ENCODE results near the gene CDK9. TPM values are rescaled to one million over a fixed set of nuclear protein-coding genes. Genes with fewer than 3 reads are reported as not detected.

The CDK9 gene
- polyA plus RNA-seq, 3 donors, result 24.9 to 139 (median 26.4) TPM

DNA sequence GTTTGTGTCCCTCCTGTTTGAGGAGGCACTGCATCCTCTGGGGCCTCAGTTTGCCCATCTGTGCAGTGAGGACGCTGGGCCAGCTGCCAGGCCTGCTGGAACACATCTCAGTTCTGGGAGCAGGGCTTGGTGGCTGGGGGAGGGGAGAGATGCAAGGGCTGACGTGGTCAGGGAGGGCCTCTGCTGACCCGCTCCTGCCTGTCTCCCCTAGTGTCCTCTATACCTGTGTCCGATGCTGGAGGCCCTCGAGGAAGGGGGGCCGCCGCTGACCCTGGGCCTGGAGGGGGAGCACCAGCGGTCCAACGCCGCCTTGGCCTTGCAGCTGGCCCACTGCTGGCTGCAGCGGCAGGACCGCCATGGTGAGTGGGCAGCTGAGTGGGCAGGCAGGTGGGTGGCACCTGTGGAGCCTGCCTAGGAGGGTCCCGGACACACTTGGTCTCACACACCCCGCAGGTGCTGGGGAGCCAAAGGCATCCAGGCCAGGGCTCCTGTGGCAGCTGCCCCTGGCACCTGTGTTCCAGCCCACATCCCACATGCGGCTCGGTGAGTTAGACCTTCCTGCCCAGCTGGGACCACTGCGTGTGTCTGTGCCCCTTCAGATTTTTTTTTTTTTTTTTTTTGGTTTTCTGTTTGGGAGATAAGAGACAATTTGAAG is 22.6 kb downstream of the CDK9 start:
- WGBS (ENCODE audit: insufficient coverage), result 97% methylated on average over 14 of the region's 17 CpGs
- Histone ChIP-seq H3K36me3 (replicated peaks in 1 of 2; ENCODE audit: control insufficient read depth in 1 of 2, insufficient read depth in 2 of 2, low read length in 2 of 2) (peaks cover 37 to 47% of the 10 kb centered on the region in 2 donors), H3K9me3 (replicated peaks in 1 of 2; ENCODE audit: control insufficient read depth in 1 of 2, insufficient read depth in 1 of 2, low read length in 2 of 2) (no peaks in the 10 kb centered on the region), H3K4me1 (ENCODE audit: control insufficient read depth in 1 of 2, insufficient read depth in 2 of 2, low read length in 2 of 2) (peaks cover 9 to 10% of the 10 kb centered on the region in 2 donors), H3K27me3 (ENCODE audit: control insufficient read depth in 2 of 2, insufficient read depth in 2 of 2, low read length in 2 of 2) (no peaks in the 10 kb centered on the region), H3K79me2 (ENCODE audit: insufficient read depth, low read length) (peaks cover 17% of the 10 kb centered on the region), H3K4me2 (replicated peaks; ENCODE audit: extremely low read depth, low read length, poor library complexity, severe bottlenecking) (no peak overlapping the region), H4K20me1 (ENCODE audit: insufficient read depth, low read length) (peaks cover 10% of the 10 kb centered on the region), H3K9ac (ENCODE audit: insufficient read depth, low read length, poor library complexity, severe bottlenecking) (no peak overlapping the region), H2AFZ (ENCODE audit: insufficient read depth, low read depth, low read length, poor library complexity, severe bottlenecking) (no peak overlapping the region), H3K4me3 (replicated peaks in 1 of 3; ENCODE audit: low read depth in 2 of 3, low read length in 3 of 3) (no peak overlapping the region), H3K27ac (ENCODE audit: low read depth in 1 of 2, low read length in 2 of 2) (no peak overlapping the region)
- Mint-ChIP-seq H3K27me3 (ENCODE audit: low read depth in 3 of 3) (peaks cover 0 to 3% (median 0%) of the 10 kb centered on the region in 3 donors), H3K4me1 (peaks cover 16% of the 10 kb centered on the region), H3K4me3 (no peak overlapping the region), H3K9me3 (no peaks in the 10 kb centered on the region), H3K27ac (no peak overlapping the region), H3K36me3 (peaks cover 40 to 57% of the 10 kb centered on the region in 2 donors)
- intact Hi-C loops (cut with micrococcal nuclease), result no loop called here
- no peak for DNase-seq
- TF ChIP-seq, protein P1, sequence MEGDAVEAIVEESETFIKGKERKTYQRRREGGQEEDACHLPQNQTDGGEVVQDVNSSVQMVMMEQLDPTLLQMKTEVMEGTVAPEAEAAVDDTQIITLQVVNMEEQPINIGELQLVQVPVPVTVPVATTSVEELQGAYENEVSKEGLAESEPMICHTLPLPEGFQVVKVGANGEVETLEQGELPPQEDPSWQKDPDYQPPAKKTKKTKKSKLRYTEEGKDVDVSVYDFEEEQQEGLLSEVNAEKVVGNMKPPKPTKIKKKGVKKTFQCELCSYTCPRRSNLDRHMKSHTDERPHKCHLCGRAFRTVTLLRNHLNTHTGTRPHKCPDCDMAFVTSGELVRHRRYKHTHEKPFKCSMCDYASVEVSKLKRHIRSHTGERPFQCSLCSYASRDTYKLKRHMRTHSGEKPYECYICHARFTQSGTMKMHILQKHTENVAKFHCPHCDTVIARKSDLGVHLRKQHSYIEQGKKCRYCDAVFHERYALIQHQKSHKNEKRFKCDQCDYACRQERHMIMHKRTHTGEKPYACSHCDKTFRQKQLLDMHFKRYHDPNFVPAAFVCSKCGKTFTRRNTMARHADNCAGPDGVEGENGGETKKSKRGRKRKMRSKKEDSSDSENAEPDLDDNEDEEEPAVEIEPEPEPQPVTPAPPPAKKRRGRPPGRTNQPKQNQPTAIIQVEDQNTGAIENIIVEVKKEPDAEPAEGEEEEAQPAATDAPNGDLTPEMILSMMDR (IDR thresholded peaks at IDR 0.05), result no peak

DNA sequence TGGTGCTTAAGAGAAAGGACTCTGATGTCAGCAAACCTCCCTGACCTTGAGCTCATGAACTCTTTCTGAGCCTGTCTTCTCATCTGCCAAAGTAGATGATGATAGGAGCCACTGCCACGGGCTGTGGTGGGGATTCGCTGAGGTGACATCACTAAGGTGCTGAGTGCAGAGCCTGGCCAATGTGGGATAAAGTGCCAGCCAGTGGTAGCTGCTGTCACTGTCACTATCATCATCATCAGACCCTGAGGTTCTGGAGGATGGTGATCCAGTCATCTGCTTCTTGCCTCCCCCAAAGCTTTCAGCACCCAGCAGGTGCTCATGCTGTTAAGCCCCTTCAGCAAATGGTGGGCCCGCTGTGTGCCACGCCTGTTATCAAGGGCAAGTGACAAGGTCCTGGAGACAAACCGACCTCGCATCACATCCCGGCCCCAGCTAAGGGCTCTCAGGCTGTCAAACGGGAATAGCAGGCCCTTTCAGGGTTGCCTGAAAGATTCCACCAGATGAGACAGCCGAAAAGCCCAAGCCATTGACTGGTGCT is 23.2 kb downstream of the CDK9 start:
- intact Hi-C loops (cut with micrococcal nuclease), result no loop called here
- H3K27ac Mint-ChIP-seq, result peak overlapping the region in 1 of 7 donors; percentile 58
- H3K4me3 ChIP-seq (replicated peaks in 1 of 3; ENCODE audit: low read depth in 2 of 3, low read length in 3 of 3), result no peak overlapping the region
- peaks cover 6% of the 10 kb centered on the region for H4K20me1 ChIP-seq (ENCODE audit: insufficient read depth, low read length)
- no peaks in the 10 kb centered on the region for H3K27me3 ChIP-seq (ENCODE audit: control insufficient read depth in 2 of 2, insufficient read depth in 2 of 2, low read length in 2 of 2)
- TF ChIP-seq, protein P1 (IDR thresholded peaks at IDR 0.05), result no peak
- H3K36me3 ChIP-seq (replicated peaks in 1 of 2; ENCODE audit: control insufficient read depth in 1 of 2, insufficient read depth in 2 of 2, low read length in 2 of 2), result peaks cover 43 to 53% of the 10 kb centered on the region in 2 donors
- peaks cover 11% of the 10 kb centered on the region for H3K79me2 ChIP-seq (ENCODE audit: insufficient read depth, low read length)
- H3K4me3 Mint-ChIP-seq, result no peak overlapping the region
- H3K4me2 ChIP-seq (replicated peaks; ENCODE audit: extremely low read depth, low read length, poor library complexity, severe bottlenecking), result no peak overlapping the region
- peaks cover 3 to 4% of the 10 kb centered on the region in 2 donors for H3K4me1 ChIP-seq (ENCODE audit: control insufficient read depth in 1 of 2, insufficient read depth in 2 of 2, low read length in 2 of 2)
- peaks cover 0 to 3% (median 0%) of the 10 kb centered on the region in 3 donors for H3K27me3 Mint-ChIP-seq (ENCODE audit: low read depth in 3 of 3)
- no peak overlapping the region for H2AFZ ChIP-seq (ENCODE audit: insufficient read depth, low read depth, low read length, poor library complexity, severe bottlenecking)
- 96% methylated on average over 7 of the region's 9 CpGs for WGBS (ENCODE audit: insufficient coverage)
- no peak overlapping the region for H3K9ac ChIP-seq (ENCODE audit: insufficient read depth, low read length, poor library complexity, severe bottlenecking)
- H3K4me1 Mint-ChIP-seq, result peaks cover 10% of the 10 kb centered on the region
- peaks cover 45 to 63% of the 10 kb centered on the region in 2 donors for H3K36me3 Mint-ChIP-seq
- no peak overlapping the region for H3K27ac ChIP-seq (ENCODE audit: low read depth in 1 of 2, low read length in 2 of 2)
- no peaks in the 10 kb centered on the region for H3K9me3 Mint-ChIP-seq
- no peak for DNase-seq
- no peaks in the 10 kb centered on the region for H3K9me3 ChIP-seq (replicated peaks in 1 of 2; ENCODE audit: control insufficient read depth in 1 of 2, insufficient read depth in 1 of 2, low read length in 2 of 2)
